ENCODE results near the gene SYTL2. TPM values are rescaled to one million over a fixed set of nuclear protein-coding genes. Genes with fewer than 3 reads are reported as not detected.

The SYTL2 gene
- total RNA-seq, 1 donor from 2014 or later: 25.7 TPM

DNA sequence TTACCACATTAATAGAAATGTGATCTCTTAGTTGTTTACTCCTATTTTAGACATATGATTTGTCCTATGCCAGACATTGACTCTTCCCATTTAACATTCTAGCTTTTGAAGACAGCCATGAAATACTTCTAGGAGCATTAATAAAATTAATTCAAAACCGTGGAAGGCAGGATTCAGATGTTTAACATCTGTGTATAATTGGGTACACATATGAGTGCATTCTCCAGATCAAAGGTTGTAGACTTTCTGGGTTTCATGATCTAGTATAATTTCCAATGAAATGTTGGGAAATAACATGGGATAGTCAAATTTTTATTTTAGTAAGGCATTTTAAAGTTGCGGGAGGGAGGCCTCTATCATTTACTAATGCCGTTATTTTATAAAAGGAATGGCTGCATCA lies 89.8 kb downstream of the SYTL2 start:
- H3K4me3 ChIP-seq (ENCODE audit: low read depth, low read length): no peak overlapping the region
- DNase-seq (ENCODE audit: low read depth): no peak
- TF ChIP-seq, protein P1, sequence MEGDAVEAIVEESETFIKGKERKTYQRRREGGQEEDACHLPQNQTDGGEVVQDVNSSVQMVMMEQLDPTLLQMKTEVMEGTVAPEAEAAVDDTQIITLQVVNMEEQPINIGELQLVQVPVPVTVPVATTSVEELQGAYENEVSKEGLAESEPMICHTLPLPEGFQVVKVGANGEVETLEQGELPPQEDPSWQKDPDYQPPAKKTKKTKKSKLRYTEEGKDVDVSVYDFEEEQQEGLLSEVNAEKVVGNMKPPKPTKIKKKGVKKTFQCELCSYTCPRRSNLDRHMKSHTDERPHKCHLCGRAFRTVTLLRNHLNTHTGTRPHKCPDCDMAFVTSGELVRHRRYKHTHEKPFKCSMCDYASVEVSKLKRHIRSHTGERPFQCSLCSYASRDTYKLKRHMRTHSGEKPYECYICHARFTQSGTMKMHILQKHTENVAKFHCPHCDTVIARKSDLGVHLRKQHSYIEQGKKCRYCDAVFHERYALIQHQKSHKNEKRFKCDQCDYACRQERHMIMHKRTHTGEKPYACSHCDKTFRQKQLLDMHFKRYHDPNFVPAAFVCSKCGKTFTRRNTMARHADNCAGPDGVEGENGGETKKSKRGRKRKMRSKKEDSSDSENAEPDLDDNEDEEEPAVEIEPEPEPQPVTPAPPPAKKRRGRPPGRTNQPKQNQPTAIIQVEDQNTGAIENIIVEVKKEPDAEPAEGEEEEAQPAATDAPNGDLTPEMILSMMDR (conservative IDR thresholded peaks at IDR 0.05; ENCODE audit: low read depth, low read length): no peak

DNA sequence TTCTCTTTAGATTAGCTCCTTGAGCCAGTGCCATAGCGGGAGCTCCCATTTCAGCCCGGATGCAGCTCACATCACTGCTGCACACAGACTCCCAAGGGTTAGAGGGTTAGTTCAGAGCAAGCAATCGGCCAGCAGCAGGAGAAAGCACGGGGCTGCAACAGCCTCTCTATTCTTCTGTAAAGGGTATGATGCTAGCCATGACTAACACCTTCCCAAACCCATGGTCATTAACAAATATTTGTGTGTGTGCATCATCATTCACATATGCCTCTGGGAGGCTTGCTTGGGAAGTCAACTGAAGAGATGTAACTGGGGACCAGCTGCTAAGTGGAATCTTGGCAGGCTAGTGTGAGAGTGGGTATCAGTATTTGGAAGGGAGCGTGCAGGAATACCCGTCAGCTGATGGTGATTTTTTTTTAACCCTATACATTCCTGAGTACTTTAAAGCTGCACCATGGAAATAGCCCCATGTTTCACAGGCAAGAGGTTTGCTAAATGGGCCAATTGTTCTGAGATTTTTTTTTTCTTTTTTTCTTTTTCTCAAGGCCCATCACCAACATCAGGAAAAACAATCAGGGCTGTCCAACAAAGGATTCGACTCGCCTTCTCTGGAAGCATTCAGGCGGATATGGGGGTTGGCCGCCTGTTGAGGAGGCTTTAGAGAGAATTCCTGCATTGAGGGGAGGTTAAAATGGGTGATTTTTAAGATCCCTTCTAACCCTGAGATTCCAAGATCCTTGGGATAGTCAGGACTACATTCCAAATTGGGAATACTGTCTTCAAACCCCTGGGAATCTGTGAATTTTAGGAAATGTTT lies 91.7 kb downstream of the SYTL2 start:
- H3K4me3 ChIP-seq (ENCODE audit: low read depth, low read length): peak overlapping the region; percentile 53
- TF ChIP-seq, protein P1 (conservative IDR thresholded peaks at IDR 0.05; ENCODE audit: low read depth, low read length): no peak
- peak; percentile 98 for DNase-seq (ENCODE audit: low read depth)

DNA sequence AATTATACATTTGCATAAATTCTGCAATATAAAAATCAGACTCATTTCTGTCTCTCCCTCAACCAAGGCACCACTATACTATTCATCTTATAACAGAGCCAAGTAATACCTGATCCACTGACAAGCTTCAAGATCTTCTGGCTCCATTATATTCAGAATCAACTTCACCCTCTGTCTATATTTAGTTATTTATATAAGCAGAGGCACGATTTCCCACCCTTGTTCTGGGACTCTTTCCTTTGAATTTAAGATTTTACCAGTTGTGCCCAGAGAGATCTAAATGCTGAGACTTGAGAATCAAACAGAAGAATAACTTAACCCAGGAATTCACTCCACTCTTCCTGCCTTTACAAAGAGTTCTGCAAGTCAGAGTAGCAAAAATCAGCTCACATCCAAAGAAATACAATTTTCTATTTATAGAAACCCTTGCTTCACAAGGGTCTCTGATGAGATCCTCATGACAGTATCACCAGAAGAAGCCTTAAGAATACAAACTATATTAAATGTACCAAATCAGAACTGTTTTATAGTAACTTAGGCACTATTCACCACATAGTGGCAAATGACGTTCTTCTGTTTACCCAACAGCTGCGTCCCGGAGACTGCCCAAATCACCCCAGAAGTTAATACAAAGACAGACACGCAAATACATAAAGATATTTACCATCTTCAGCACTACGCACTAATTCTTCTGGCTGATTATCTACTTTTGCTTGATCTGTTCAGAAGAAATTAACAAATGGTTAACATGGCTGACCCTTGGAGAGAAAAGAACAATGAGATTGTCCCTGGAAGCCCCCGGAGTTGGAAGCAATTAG lies 92.6 kb downstream of the SYTL2 start:
- H3K4me3 ChIP-seq (ENCODE audit: low read depth, low read length): peak overlapping the region; percentile 53
- TF ChIP-seq, protein P1 (conservative IDR thresholded peaks at IDR 0.05; ENCODE audit: low read depth, low read length): no peak
- DNase-seq (ENCODE audit: low read depth): no peak

DNA sequence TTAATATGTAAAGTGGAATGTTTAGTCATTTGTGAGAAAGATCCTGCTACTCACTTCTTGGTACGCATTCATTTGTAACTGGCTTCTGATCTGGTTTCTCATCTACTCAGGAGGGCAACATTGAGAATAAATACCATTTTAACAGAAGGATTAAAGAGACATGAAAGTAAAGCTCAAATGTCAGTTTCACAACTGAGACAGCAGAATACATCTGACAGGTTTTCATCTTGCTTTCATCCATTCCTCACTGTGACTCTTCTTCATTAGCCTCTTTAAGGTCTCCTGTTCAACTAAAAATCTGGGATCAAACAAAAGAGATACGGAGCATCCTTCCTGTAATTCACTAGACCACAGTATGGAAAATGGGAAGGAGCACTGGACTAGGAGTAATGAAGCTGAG lies 93.5 kb downstream of the SYTL2 start:
- TF ChIP-seq, protein P1 (conservative IDR thresholded peaks at IDR 0.05; ENCODE audit: low read depth, low read length): no peak
- peak overlapping the region; percentile 53 for H3K4me3 ChIP-seq (ENCODE audit: low read depth, low read length)
- no peak for DNase-seq (ENCODE audit: low read depth)

DNA sequence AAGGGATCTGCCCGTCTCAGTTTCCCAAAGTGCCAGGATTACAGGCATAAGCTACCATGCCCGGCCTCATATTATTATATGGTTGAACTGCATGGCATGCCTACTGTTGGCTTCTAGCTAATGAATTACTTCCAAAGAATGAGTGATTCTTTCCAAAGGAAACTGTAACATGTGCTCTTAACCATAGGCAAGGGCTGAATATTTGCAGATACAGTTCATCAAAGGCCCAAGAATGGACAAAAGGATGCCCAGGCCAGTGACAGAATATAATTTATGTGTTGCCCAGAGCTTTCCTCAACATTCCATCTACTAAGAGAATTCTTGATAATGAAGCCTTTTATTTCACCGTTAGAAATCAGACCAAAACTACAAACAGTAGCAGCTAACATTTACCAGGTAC lies 98.0 kb downstream of the SYTL2 start:
- H3K4me3 ChIP-seq (ENCODE audit: low read depth, low read length): no peak overlapping the region
- TF ChIP-seq, protein P1 (conservative IDR thresholded peaks at IDR 0.05; ENCODE audit: low read depth, low read length): no peak
- no peak for DNase-seq (ENCODE audit: low read depth)

DNA sequence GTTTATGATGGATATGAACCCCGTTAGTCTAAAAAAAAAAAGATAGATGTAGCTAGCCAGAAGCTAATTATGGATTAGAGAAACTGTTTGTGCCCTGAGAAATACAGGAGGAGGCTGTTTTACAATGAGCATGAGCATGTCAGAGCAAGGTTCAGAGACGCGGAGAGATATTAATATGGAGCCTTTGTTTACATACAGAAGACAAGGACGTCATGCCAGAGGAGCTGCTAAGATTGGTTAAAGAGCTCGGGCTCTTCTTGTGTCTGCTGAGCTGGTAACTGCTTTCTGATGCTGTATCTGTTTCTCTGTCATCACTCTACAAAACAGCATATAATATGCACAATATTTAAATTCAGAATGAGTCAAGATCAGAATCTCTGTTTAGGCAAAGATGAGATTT lies 100.0 kb downstream of the SYTL2 start:
- no peak overlapping the region for H3K4me3 ChIP-seq (ENCODE audit: low read depth, low read length)
- DNase-seq (ENCODE audit: low read depth): no peak
- TF ChIP-seq, protein P1 (conservative IDR thresholded peaks at IDR 0.05; ENCODE audit: low read depth, low read length): no peak

Data from epithelial cell of proximal tubule (primary cell).